DND-41 (cell line): ENCODE measurements around the gene GNLY.

Source experiments
- ATAC-seq: fragments of 200-7000 bp; cut with Tn5 transposase; 3 replicates; pipeline ENCODE4 v1.9.1; 2021; ENCODE audit warnings: low read depth; ENCODE audit not compliant: insufficient read depth
- DNase-seq: peaks from one replicate; pipeline ENCODE4 v3.0.0-alpha.2; 2020
- H2AFZ ChIP-seq: 2 replicates; pipeline ENCODE4 v1.6.0; 2012; ENCODE audit warnings: low read depth, low read length
- H3K27ac ChIP-seq: 2 replicates; pipeline ENCODE4 v1.5.1; 2012; ENCODE audit warnings: low read length, inconsistent platforms
- H3K27me3 ChIP-seq: fragments of 200-600 bp; sonication (generic); 2 replicates; pipeline ENCODE4 v1.6.0; 2012; ENCODE audit warnings: low read length, mild to moderate bottlenecking, inconsistent platforms; ENCODE audit not compliant: insufficient read depth, poor library complexity
- H3K36me3 ChIP-seq: 2 replicates; pipeline ENCODE4 v1.5.1; 2012; ENCODE audit warnings: low read length, inconsistent platforms; ENCODE audit not compliant: insufficient read depth
- H3K4me1 ChIP-seq: 2 replicates; pipeline ENCODE4 v1.5.1; 2012; ENCODE audit warnings: mild to moderate bottlenecking, low read length; ENCODE audit not compliant: insufficient read depth
- H3K4me2 ChIP-seq: 2 replicates; pipeline ENCODE4 v1.6.0; 2012; ENCODE audit warnings: mild to moderate bottlenecking, moderate library complexity, low read length, inconsistent platforms; ENCODE audit not compliant: insufficient read depth
- H3K4me3 ChIP-seq, 2 experiments: fragments of 200-600 bp in 1 of 2; shearing (Covaris generic) in 1 of 2; 2 replicates each; pipeline ENCODE4 v1.5.1; 2012 to 2016; ENCODE audit warnings: inconsistent platforms in 2 of 2, low read length in 2 of 2, mild to moderate bottlenecking in 2 of 2, low read depth in 1 of 2, moderate library complexity in 1 of 2
- H3K79me2 ChIP-seq: 2 replicates; pipeline ENCODE4 v1.6.0; 2012; ENCODE audit warnings: low read length, inconsistent platforms; ENCODE audit not compliant: insufficient read depth
- H3K9ac ChIP-seq: 2 replicates; pipeline ENCODE4 v1.6.0; 2012; ENCODE audit warnings: low read depth, mild to moderate bottlenecking, inconsistent platforms, low read length, moderate library complexity
- H3K9me3 ChIP-seq: 2 replicates; pipeline ENCODE4 v1.5.1; 2012; ENCODE audit warnings: low read length, moderate library complexity, mild to moderate bottlenecking, inconsistent platforms; ENCODE audit not compliant: insufficient read depth, severe bottlenecking
- H4K20me1 ChIP-seq: 2 replicates; pipeline ENCODE4 v1.6.0; 2012; ENCODE audit warnings: low read length; ENCODE audit not compliant: insufficient read depth
- CTCF ChIP-seq: IDR thresholded peaks from 2 replicates; pipeline ENCODE4 v1.5.1; 2012; ENCODE audit warnings: borderline replicate concordance, low read length, moderate library complexity, mild to moderate bottlenecking; ENCODE audit not compliant: poor library complexity, severe bottlenecking; ENCODE audit errors: extremely low read depth
- EZH2 ChIP-seq: IDR thresholded peaks from 3 replicates; pipeline ENCODE4 v1.6.1; 2012; ENCODE audit warnings: borderline replicate concordance, low read depth, mild to moderate bottlenecking, moderate library complexity, low read length, inconsistent platforms; ENCODE audit not compliant: severe bottlenecking

The GNLY gene

GRCh38 chr2:85725451-85725850, 31.3 kb downstream of the GNLY start:
- TF ChIP-seq CTCF = no peak
- Histone ChIP-seq H2AFZ (no peak overlapping the region), H3K27me3 (peaks cover 6% of the 10 kb centered on the region), H3K36me3 (no peaks in the 10 kb centered on the region), H4K20me1 (no peaks in the 10 kb centered on the region), H3K9me3 (no peaks in the 10 kb centered on the region), H3K79me2 (no peaks in the 10 kb centered on the region), H3K27ac (no peak overlapping the region), H3K4me3 (no peak overlapping the region), H3K4me2 (no peak overlapping the region), H3K9ac (no peak overlapping the region), H3K4me1 (no peaks in the 10 kb centered on the region)
- DNase-seq = no peak
- ATAC-seq = no peak

- Histone ChIP-seq H2AFZ (no peak overlapping the region), H3K79me2 (no peaks in the 10 kb centered on the region), H3K27ac (no peak overlapping the region), H3K4me3 (no peak overlapping the region), H3K9me3 (no peaks in the 10 kb centered on the region), H3K27me3 (peaks cover 6% of the 10 kb centered on the region), H3K36me3 (no peaks in the 10 kb centered on the region), H3K9ac (no peak overlapping the region), H4K20me1 (no peaks in the 10 kb centered on the region), H3K4me1 (no peaks in the 10 kb centered on the region), H3K4me2 (no peak overlapping the region)
- DNase-seq (no peak), ATAC-seq (no peak)
- no peak for TF ChIP-seq EZH2
- TF ChIP-seq CTCF = no peak
Measured at GRCh38 chr2:85727798-85728197, 33.6 kb downstream of the GNLY start.

- Histone ChIP-seq H3K27me3 (peaks cover 6% of the 10 kb centered on the region), H3K4me3 (no peak overlapping the region), H3K36me3 (no peaks in the 10 kb centered on the region), H2AFZ (no peak overlapping the region), H4K20me1 (no peaks in the 10 kb centered on the region), H3K4me1 (no peaks in the 10 kb centered on the region), H3K9me3 (no peaks in the 10 kb centered on the region), H3K4me2 (no peak overlapping the region), H3K27ac (no peak overlapping the region), H3K9ac (no peak overlapping the region), H3K79me2 (no peaks in the 10 kb centered on the region)
- ATAC-seq (no peak), DNase-seq (no peak)
- no peak for TF ChIP-seq EZH2
Measured at GRCh38 chr2:85728342-85728741, 34.2 kb downstream of the GNLY start.

- Histone ChIP-seq H3K4me2 (no peak overlapping the region), H3K79me2 (no peaks in the 10 kb centered on the region), H3K4me1 (no peaks in the 10 kb centered on the region), H4K20me1 (no peaks in the 10 kb centered on the region), H3K9me3 (no peaks in the 10 kb centered on the region), H3K9ac (no peak overlapping the region), H3K27ac (no peak overlapping the region), H2AFZ (peak overlapping the region; percentile 57), H3K27me3 (peaks cover 6% of the 10 kb centered on the region), H3K36me3 (no peaks in the 10 kb centered on the region), H3K4me3 (no peak overlapping the region)
- TF ChIP-seq EZH2 (no peak), CTCF (peak; percentile 94)
- ATAC-seq (peak; percentile 97), DNase-seq (peak; percentile 75)
Measured at GRCh38 chr2:85728883-85729824, 35.0 kb downstream of the GNLY start.
